Neural cell (in vitro differentiated cells): ENCODE data around the gene PLOD3. TPM values are rescaled to one million over a fixed set of nuclear protein-coding genes. Genes with fewer than 3 reads are reported as not detected.

ENCODE experiments used
- H2AFZ ChIP-seq: fragments of 200-600, 300-800 bp; sonication (generic), shearing (Covaris generic); 2 replicates; pipeline ENCODE4 v1.6.0; 2014; ENCODE audit warnings: low read depth, mild to moderate bottlenecking, antibody characterized with exemption, low read length, moderate library complexity
- H3F3A ChIP-seq: fragments of 200-600 bp; shearing (Covaris generic); 2 replicates; pipeline ENCODE4 v1.6.1; 2016; ENCODE audit warnings: mild to moderate bottlenecking, moderate library complexity, mixed read lengths, antibody characterized with exemption, low read length; ENCODE audit not compliant: insufficient read depth, poor library complexity, severe bottlenecking
- H3K27ac ChIP-seq: fragments of 200-600, 300-800 bp; sonication (generic), shearing (Covaris generic); 2 replicates; pipeline ENCODE4 v1.5.1; 2014; ENCODE audit warnings: mild to moderate bottlenecking, low read length, moderate library complexity
- H3K27me3 ChIP-seq: fragments of 300-800, 200-600 bp; sonication (generic), shearing (Covaris generic); 2 replicates; pipeline ENCODE4 v1.6.0; 2014; ENCODE audit warnings: mild to moderate bottlenecking, low read depth, low read length, moderate library complexity; ENCODE audit not compliant: insufficient read depth
- H3K36me3 ChIP-seq: fragments of 300-800, 200-600 bp; sonication (generic), shearing (Covaris generic); 2 replicates; pipeline ENCODE4 v1.5.1; 2014; ENCODE audit warnings: mild to moderate bottlenecking, antibody characterized with exemption, low read length, moderate library complexity; ENCODE audit not compliant: insufficient read depth
- H3K4me2 ChIP-seq: fragments of 300-800, 200-600 bp; sonication (generic), shearing (Covaris generic); 2 replicates; pipeline ENCODE4 v1.6.0; 2014; ENCODE audit warnings: mild to moderate bottlenecking, low read length
- H3K4me3 ChIP-seq: fragments of 300-800, 200-600 bp; sonication (generic), shearing (Covaris generic); 2 replicates; pipeline ENCODE4 v1.5.1; 2014; ENCODE audit warnings: mild to moderate bottlenecking, low read length, moderate library complexity
- H3K79me2 ChIP-seq: fragments of 200-600 bp; shearing (Covaris generic); replicated peaks from 2 replicates; pipeline ENCODE4 v1.6.0; 2014; ENCODE audit warnings: mild to moderate bottlenecking, low read length, moderate library complexity; ENCODE audit not compliant: insufficient read depth
- H3K9ac ChIP-seq: fragments of 300-800, 200-600 bp; sonication (generic), shearing (Covaris generic); 2 replicates; pipeline ENCODE4 v1.6.1; 2016; ENCODE audit warnings: mild to moderate bottlenecking, low read length, mixed read lengths
- H3K9me2 ChIP-seq: fragments of 200-600 bp; shearing (Covaris generic); 2 replicates; pipeline ENCODE4 v1.6.1; 2016; ENCODE audit warnings: mild to moderate bottlenecking, low read length, mixed read lengths; ENCODE audit not compliant: insufficient read depth
- H3K9me3 ChIP-seq: fragments of 200-600, 300-800 bp; sonication (generic), shearing (Covaris generic); 2 replicates; pipeline ENCODE4 v1.6.1; 2016; ENCODE audit warnings: mild to moderate bottlenecking, mixed run types, low read length, moderate library complexity, mixed read lengths
- H4K20me1 ChIP-seq: fragments of 200-600 bp; shearing (Covaris generic); 2 replicates; pipeline ENCODE4 v1.6.1; 2016; ENCODE audit warnings: mild to moderate bottlenecking, mixed run types; ENCODE audit not compliant: insufficient read depth
- EP300 ChIP-seq: fragments of 450-650 bp; conservative IDR thresholded peaks from 2 replicates; pipeline ENCODE4 v1.6.1; 2014; ENCODE audit warnings: antibody characterized with exemption, mild to moderate bottlenecking, moderate library complexity; ENCODE audit not compliant: poor library complexity, severe bottlenecking
- EZH2 ChIP-seq: fragments of 200-600, 300-800 bp; shearing (Covaris generic), sonication (generic); IDR thresholded peaks from 2 replicates; pipeline ENCODE4 v1.6.1; 2014; ENCODE audit warnings: antibody characterized with exemption, low read length, borderline replicate concordance, mild to moderate bottlenecking; ENCODE audit not compliant: insufficient read depth, poor library complexity, severe bottlenecking
- POLR2AphosphoS5 ChIP-seq: IDR thresholded peaks from 2 replicates; pipeline ENCODE4 v1.6.1; 2012
- RAD21 ChIP-seq: fragments of 450-650 bp; conservative IDR thresholded peaks from 2 replicates; pipeline ENCODE4 v1.6.1; 2014; ENCODE audit warnings: antibody characterized with exemption, mild to moderate bottlenecking, moderate library complexity
- REST ChIP-seq: IDR thresholded peaks from 2 replicates; pipeline ENCODE4 v1.6.1; 2012; ENCODE audit warnings: borderline replicate concordance
- TAF1 ChIP-seq: IDR thresholded peaks from 2 replicates; pipeline ENCODE4 v1.6.1; 2012; ENCODE audit warnings: low read depth
- polyA minus RNA-seq: library from RNA; depleted of rRNA, polyadenylated mRNA; stranded (reverse); fragments of >200 nt; gene quantifications from 2 replicates; pipeline ENCODE4 v1.2.3, GENCODE V29; 2014
- polyA plus RNA-seq: library from polyadenylated mRNA; depleted of rRNA; stranded (reverse); fragments of >200 nt; gene quantifications from 2 replicates; pipeline ENCODE4 v1.2.3, GENCODE V29; 2014
- TF ChIP-seq, protein P1 (sequence below): fragments of 450-650 bp; IDR thresholded peaks from 2 replicates; pipeline ENCODE4 v1.5.1; 2014; ENCODE audit warnings: antibody characterized with exemption, mild to moderate bottlenecking, moderate library complexity; ENCODE audit not compliant: poor library complexity, severe bottlenecking

PLOD3 gene
- polyA plus RNA-seq = 17.9 and 19.2 TPM in 2 replicates
- 10.8 and 13.1 TPM in 2 replicates for polyA minus RNA-seq

- H3K27ac ChIP-seq = peak within 1 kb of the TSS; percentile 74
- peak within 1 kb of the TSS; percentile 69 for H2AFZ ChIP-seq
Observed at GRCh38 chr7:101217388-101218235, at the start of gene PLOD3, which contains the start of gene ZNHIT1. Gene PLOD3, minus strand, starts transcription at chr7:101217581. Its CDS starts 307 bp downstream, at chr7:101217274. Gene ZNHIT1, plus strand, starts transcription at chr7:101218165. Its CDS starts 31 bp downstream, at chr7:101218196.

More at GRCh38 chr7:101217388-101218235, at the start of gene PLOD3, which contains the start of gene ZNHIT1:
- peak; percentile 36 for TF ChIP-seq TAF1
- no peak for TF ChIP-seq RAD21
- peak; percentile 28 for TF ChIP-seq POLR2AphosphoS5
- no peak for TF ChIP-seq EP300
- TF ChIP-seq, protein P1, sequence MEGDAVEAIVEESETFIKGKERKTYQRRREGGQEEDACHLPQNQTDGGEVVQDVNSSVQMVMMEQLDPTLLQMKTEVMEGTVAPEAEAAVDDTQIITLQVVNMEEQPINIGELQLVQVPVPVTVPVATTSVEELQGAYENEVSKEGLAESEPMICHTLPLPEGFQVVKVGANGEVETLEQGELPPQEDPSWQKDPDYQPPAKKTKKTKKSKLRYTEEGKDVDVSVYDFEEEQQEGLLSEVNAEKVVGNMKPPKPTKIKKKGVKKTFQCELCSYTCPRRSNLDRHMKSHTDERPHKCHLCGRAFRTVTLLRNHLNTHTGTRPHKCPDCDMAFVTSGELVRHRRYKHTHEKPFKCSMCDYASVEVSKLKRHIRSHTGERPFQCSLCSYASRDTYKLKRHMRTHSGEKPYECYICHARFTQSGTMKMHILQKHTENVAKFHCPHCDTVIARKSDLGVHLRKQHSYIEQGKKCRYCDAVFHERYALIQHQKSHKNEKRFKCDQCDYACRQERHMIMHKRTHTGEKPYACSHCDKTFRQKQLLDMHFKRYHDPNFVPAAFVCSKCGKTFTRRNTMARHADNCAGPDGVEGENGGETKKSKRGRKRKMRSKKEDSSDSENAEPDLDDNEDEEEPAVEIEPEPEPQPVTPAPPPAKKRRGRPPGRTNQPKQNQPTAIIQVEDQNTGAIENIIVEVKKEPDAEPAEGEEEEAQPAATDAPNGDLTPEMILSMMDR = no peak
- TF ChIP-seq REST = peak; percentile 6
- TF ChIP-seq EZH2 = no peak
- H4K20me1 ChIP-seq = no peaks in the 10 kb centered on the region
- H3K9ac ChIP-seq = peak within 1 kb of the TSS; percentile 80
- H3K36me3 ChIP-seq = no peaks in the 10 kb centered on the region
- no peaks in the 10 kb centered on the region for H3K27me3 ChIP-seq
- H3K4me3 ChIP-seq = peak within 1 kb of the TSS; percentile 94
- H3K9me3 ChIP-seq = no peaks in the 10 kb centered on the region
- H3K4me2 ChIP-seq = peak within 1 kb of the TSS; percentile 88
- H3K79me2 ChIP-seq = peaks cover 22% of the 10 kb centered on the region
- no peaks in the 10 kb centered on the region for H3K9me2 ChIP-seq
- H3F3A ChIP-seq = no peaks in the 10 kb centered on the region
